ENCODE data around the gene CCDC175.

The CCDC175 gene
- long read RNA-seq, result 0 reads

- H3K27me3 ChIP-seq (ENCODE audit: insufficient read depth, poor library complexity, severe bottlenecking), result peaks cover 13% of the 10 kb centered on the region
- no peak for TF ChIP-seq POLR2AphosphoS5 (IDR thresholded peaks at IDR 0.05; ENCODE audit: low read depth)
- no peak for TF ChIP-seq SPI1 (IDR thresholded peaks at IDR 0.05; ENCODE audit: borderline replicate concordance, low read depth)
- TF ChIP-seq CTCF (IDR thresholded peaks at IDR 0.05; ENCODE audit: insufficient read depth, low read length), result peak; percentile 61
- H3K27ac ChIP-seq (replicated peaks), result no peak within 1 kb of the TSS
- DNase-seq (ENCODE audit: low read depth in 1 of 2, low spot score in 1 of 2), result peak; percentile 57 to 78
- peak within 1 kb of the TSS; percentile 48 for H3K4me3 ChIP-seq (replicated peaks; ENCODE audit: insufficient read depth, low read length)
Measured at GRCh38 chr14:59576332-59577294, at the start of gene CCDC175. Gene CCDC175 (minus strand): TSS chr14:59576812. CDS start chr14:59576775, 37 bp downstream.

- no peak for DNase-seq (ENCODE audit: low read depth in 1 of 2, low spot score in 1 of 2)
- H3K27ac ChIP-seq (replicated peaks), result no peak overlapping the region
- H3K4me3 ChIP-seq (replicated peaks; ENCODE audit: insufficient read depth, low read length), result no peak overlapping the region
- TF ChIP-seq CTCF (IDR thresholded peaks at IDR 0.05; ENCODE audit: insufficient read depth, low read length), result no peak
- TF ChIP-seq POLR2AphosphoS5 (IDR thresholded peaks at IDR 0.05; ENCODE audit: low read depth), result no peak
- TF ChIP-seq REST (IDR thresholded peaks at IDR 0.05; ENCODE audit: insufficient replicate concordance, low read depth), result no peak
- TF ChIP-seq GABPA (IDR thresholded peaks at IDR 0.05; ENCODE audit: low read depth), result no peak
- no peak for TF ChIP-seq SPI1 (IDR thresholded peaks at IDR 0.05; ENCODE audit: borderline replicate concordance, low read depth)
- peaks cover 17% of the 10 kb centered on the region for H3K27me3 ChIP-seq (ENCODE audit: insufficient read depth, poor library complexity, severe bottlenecking)
Measured at GRCh38 chr14:59622631-59623030, 46.0 kb upstream of the CCDC175 start.

- H3K4me3 ChIP-seq (replicated peaks; ENCODE audit: insufficient read depth, low read length), result no peak overlapping the region
- peaks cover 10% of the 10 kb centered on the region for H3K27me3 ChIP-seq (ENCODE audit: insufficient read depth, poor library complexity, severe bottlenecking)
- DNase-seq (ENCODE audit: low read depth in 1 of 2, low spot score in 1 of 2), result no peak
- no peak overlapping the region for H3K27ac ChIP-seq (replicated peaks)
- TF ChIP-seq POLR2AphosphoS5 (IDR thresholded peaks at IDR 0.05; ENCODE audit: low read depth) (no peak), GABPA (IDR thresholded peaks at IDR 0.05; ENCODE audit: low read depth) (no peak), CTCF (IDR thresholded peaks at IDR 0.05; ENCODE audit: insufficient read depth, low read length) (no peak), SPI1 (IDR thresholded peaks at IDR 0.05; ENCODE audit: borderline replicate concordance, low read depth) (no peak), REST (IDR thresholded peaks at IDR 0.05; ENCODE audit: insufficient replicate concordance, low read depth) (no peak)
Measured at GRCh38 chr14:59619061-59619460, 42.4 kb upstream of the CCDC175 start.

Measured in HL-60 (cell line).